Astrocyte (in vitro differentiated cells and primary cell): ENCODE measurements around the gene CAVIN2. TPM values are rescaled to one million over a fixed set of nuclear protein-coding genes. Genes with fewer than 3 reads are reported as not detected.

ENCODE experiments used
- DNase-seq: peaks from one replicate; pipeline ENCODE4 v3.0.0-alpha.2; 2010; ENCODE audit warnings: low read depth
- FAIRE-seq: peaks from 2 replicates; lab custom pipeline; 2011; peaks lifted over from hg19 to GRCh38; lab: Jason Lieb, UNC
- H2AFZ ChIP-seq: 2 replicates; pipeline ENCODE4 v1.6.0; 2012; ENCODE audit warnings: low read depth, low read length, inconsistent platforms
- H3K27ac ChIP-seq: 2 replicates; pipeline ENCODE4 v1.5.1; 2011; ENCODE audit warnings: low read depth, low read length, inconsistent platforms
- H3K27me3 ChIP-seq: 2 replicates; pipeline ENCODE4 v1.6.0; 2011; ENCODE audit warnings: low read length, inconsistent platforms; ENCODE audit not compliant: insufficient read depth
- H3K36me3 ChIP-seq: 2 replicates; pipeline ENCODE4 v1.5.1; 2011; ENCODE audit warnings: low read length, inconsistent platforms; ENCODE audit not compliant: insufficient read depth
- H3K4me1 ChIP-seq: 2 replicates; pipeline ENCODE4 v1.5.1; 2011; ENCODE audit warnings: low read length, inconsistent platforms; ENCODE audit not compliant: insufficient read depth
- H3K4me2 ChIP-seq: 2 replicates; pipeline ENCODE4 v1.6.0; 2012; ENCODE audit warnings: low read length, inconsistent platforms
- H3K4me3 ChIP-seq: 2 replicates; pipeline ENCODE4 v1.5.1; 2011; ENCODE audit warnings: low read depth, mild to moderate bottlenecking, low read length, inconsistent platforms; ENCODE audit not compliant: insufficient read depth
- H3K79me2 ChIP-seq: 2 replicates; pipeline ENCODE4 v1.6.0; 2012; ENCODE audit warnings: mild to moderate bottlenecking, low read length, inconsistent platforms; ENCODE audit not compliant: insufficient read depth
- H3K9ac ChIP-seq: 2 replicates; pipeline ENCODE4 v1.6.0; 2012; ENCODE audit warnings: mild to moderate bottlenecking, low read length, inconsistent platforms
- H3K9me3 ChIP-seq: 2 replicates; pipeline ENCODE4 v1.5.1; 2012; ENCODE audit warnings: low read depth, mild to moderate bottlenecking, low read length, inconsistent platforms; ENCODE audit not compliant: insufficient read depth
- H4K20me1 ChIP-seq: 2 replicates; pipeline ENCODE4 v1.6.0; 2012; ENCODE audit warnings: low read length, inconsistent platforms; ENCODE audit not compliant: insufficient read depth
- H3K27ac Mint-ChIP-seq: one replicate; pipeline ENCODE4 v1.8.0; 2021; ENCODE audit warnings: mild to moderate bottlenecking, mixed read lengths; ENCODE audit not compliant: unreplicated experiment
- H3K27me3 Mint-ChIP-seq: one replicate; pipeline ENCODE4 v1.8.0; 2021; ENCODE audit warnings: low read depth, mixed read lengths; ENCODE audit not compliant: unreplicated experiment
- H3K36me3 Mint-ChIP-seq: one replicate; pipeline ENCODE4 v1.8.0; 2021; ENCODE audit warnings: low read depth, mixed read lengths; ENCODE audit not compliant: unreplicated experiment
- H3K4me1 Mint-ChIP-seq: one replicate; pipeline ENCODE4 v1.8.0; 2021; ENCODE audit warnings: low read depth, mixed read lengths; ENCODE audit not compliant: unreplicated experiment
- H3K4me3 Mint-ChIP-seq: one replicate; pipeline ENCODE4 v1.8.0; 2021; ENCODE audit warnings: mild to moderate bottlenecking, moderate library complexity, mixed read lengths; ENCODE audit not compliant: unreplicated experiment
- H3K9me3 Mint-ChIP-seq: one replicate; pipeline ENCODE4 v1.8.0; 2021; ENCODE audit warnings: mild to moderate bottlenecking, mixed read lengths; ENCODE audit not compliant: unreplicated experiment
- EZH2 ChIP-seq: IDR thresholded peaks from 2 replicates; pipeline ENCODE4 v1.6.1; 2012; ENCODE audit warnings: mild to moderate bottlenecking, low read length, inconsistent platforms; ENCODE audit not compliant: insufficient read depth
- total RNA-seq: library from RNA; stranded (reverse); gene quantifications from 2 replicates; pipeline ENCODE4 v1.2.1, GENCODE V29; 2021
- TF ChIP-seq, protein P1 (sequence below): IDR thresholded peaks from 2 replicates; pipeline ENCODE4 v1.5.1; 2011; ENCODE audit warnings: low read depth, mild to moderate bottlenecking, inconsistent platforms, low read length, moderate library complexity; ENCODE audit not compliant: insufficient read depth

The CAVIN2 gene
- total RNA-seq, 1 donor from 2014 or later = 2.8 TPM

DNA sequence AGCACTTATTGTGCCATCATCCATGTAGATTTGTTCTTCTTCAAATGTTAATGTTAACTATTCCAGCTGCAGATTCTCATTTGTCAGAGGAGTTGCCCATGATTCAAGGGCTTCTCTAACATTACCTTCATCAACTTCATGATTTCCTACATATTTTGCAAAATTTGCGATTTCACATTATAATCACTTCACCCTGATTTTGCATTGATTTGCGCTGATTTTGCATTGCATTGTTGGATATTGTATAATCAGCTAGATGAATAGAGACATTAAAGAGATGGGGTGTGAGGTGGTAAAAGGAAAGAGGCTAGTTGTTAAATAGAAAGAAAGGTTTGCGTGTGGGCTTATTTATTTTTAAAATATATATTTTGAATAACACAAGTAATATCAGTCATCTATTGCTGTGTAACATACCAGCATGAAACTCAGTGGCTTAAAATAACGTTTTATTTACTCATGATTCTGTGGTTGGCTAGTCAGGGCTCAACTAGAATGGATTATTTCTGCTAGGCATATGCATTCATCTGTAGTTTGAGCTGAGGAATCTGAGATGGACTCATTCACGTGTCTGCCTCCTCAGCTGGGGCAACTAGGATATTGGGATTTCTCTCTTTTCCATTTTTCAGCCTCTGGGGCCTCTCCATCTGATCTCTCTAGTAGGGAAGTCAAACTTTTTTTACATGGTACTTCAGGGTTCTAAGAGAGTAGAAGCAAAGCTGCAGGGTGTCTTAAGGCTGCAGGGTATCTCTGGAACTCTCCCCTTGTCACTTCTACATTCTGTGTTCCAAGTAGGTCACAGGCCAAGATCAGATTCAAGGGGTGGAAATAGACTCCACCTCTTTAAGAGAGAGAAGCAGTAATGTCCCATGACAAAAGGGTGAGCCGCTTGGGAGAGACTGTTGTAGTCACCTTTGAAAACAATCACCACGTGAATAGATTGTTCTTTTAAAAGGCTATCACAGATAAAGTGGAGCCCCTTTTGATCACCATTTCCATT, 2.2 kb upstream of the CAVIN2 start:
- H3K9me3 Mint-ChIP-seq = no peaks in the 10 kb centered on the region
- H3K27ac ChIP-seq = no peak overlapping the region
- TF ChIP-seq, protein P1, sequence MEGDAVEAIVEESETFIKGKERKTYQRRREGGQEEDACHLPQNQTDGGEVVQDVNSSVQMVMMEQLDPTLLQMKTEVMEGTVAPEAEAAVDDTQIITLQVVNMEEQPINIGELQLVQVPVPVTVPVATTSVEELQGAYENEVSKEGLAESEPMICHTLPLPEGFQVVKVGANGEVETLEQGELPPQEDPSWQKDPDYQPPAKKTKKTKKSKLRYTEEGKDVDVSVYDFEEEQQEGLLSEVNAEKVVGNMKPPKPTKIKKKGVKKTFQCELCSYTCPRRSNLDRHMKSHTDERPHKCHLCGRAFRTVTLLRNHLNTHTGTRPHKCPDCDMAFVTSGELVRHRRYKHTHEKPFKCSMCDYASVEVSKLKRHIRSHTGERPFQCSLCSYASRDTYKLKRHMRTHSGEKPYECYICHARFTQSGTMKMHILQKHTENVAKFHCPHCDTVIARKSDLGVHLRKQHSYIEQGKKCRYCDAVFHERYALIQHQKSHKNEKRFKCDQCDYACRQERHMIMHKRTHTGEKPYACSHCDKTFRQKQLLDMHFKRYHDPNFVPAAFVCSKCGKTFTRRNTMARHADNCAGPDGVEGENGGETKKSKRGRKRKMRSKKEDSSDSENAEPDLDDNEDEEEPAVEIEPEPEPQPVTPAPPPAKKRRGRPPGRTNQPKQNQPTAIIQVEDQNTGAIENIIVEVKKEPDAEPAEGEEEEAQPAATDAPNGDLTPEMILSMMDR = no peak
- H3K36me3 Mint-ChIP-seq = no peaks in the 10 kb centered on the region
- H3K4me1 Mint-ChIP-seq = peaks cover 29% of the 10 kb centered on the region
- H3K4me3 ChIP-seq = no peak overlapping the region
- no peak overlapping the region for H3K9ac ChIP-seq
- no peaks in the 10 kb centered on the region for H3K27me3 Mint-ChIP-seq
- no peak for FAIRE-seq
- no peaks in the 10 kb centered on the region for H3K9me3 ChIP-seq
- DNase-seq = no peak
- H3K27me3 ChIP-seq = no peaks in the 10 kb centered on the region
- peaks cover 24% of the 10 kb centered on the region for H3K4me1 ChIP-seq
- H3K36me3 ChIP-seq = no peaks in the 10 kb centered on the region
- no peak overlapping the region for H3K27ac Mint-ChIP-seq
- no peaks in the 10 kb centered on the region for H3K79me2 ChIP-seq
- H2AFZ ChIP-seq = no peak overlapping the region
- no peaks in the 10 kb centered on the region for H4K20me1 ChIP-seq
- no peak overlapping the region for H3K4me2 ChIP-seq
- no peak overlapping the region for H3K4me3 Mint-ChIP-seq

DNA sequence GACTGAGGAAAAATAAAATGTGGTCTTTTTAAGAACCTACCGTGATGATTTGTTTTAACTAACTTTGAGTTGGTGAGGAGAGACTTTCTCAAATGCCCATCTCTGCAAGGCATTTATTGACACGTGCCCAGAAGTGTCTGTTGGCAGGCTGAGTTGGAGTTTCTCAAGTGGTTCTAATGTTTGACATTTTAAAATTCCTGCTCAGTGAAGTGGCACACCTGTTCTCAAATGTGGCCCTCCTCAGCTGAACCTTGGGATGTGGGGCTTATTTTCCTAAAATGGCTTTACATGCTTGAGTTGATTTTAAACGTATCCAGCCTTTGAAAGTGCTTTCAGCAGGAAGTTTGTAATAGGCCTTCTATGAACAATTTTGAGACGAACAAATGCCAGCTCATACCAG, 876 bp upstream of the CAVIN2 start:
- H3K4me2 ChIP-seq = peak overlapping the region; percentile 72
- no peak overlapping the region for H2AFZ ChIP-seq
- no peaks in the 10 kb centered on the region for H4K20me1 ChIP-seq
- DNase-seq = no peak
- no peaks in the 10 kb centered on the region for H3K79me2 ChIP-seq
- Mint-ChIP-seq H3K36me3 (no peaks in the 10 kb centered on the region), H3K4me1 (peaks cover 29% of the 10 kb centered on the region), H3K27me3 (no peaks in the 10 kb centered on the region), H3K9me3 (no peaks in the 10 kb centered on the region), H3K27ac (no peak overlapping the region), H3K4me3 (no peak overlapping the region)
- peaks cover 19% of the 10 kb centered on the region for H3K4me1 ChIP-seq
- no peaks in the 10 kb centered on the region for H3K9me3 ChIP-seq
- no peaks in the 10 kb centered on the region for H3K36me3 ChIP-seq
- no peak overlapping the region for H3K4me3 ChIP-seq
- no peak for TF ChIP-seq EZH2
- TF ChIP-seq, protein P1 = no peak
- no peak overlapping the region for H3K27ac ChIP-seq
- FAIRE-seq = no peak
- no peak overlapping the region for H3K9ac ChIP-seq
- no peaks in the 10 kb centered on the region for H3K27me3 ChIP-seq
